HG02973 (cell line): ENCODE data around the gene MYO7B.

Experiments used
- ATAC-seq: cut with Tn5 transposase; IDR thresholded peaks from one replicate; pipeline ENCODE4 v1.9.1; 2021; ENCODE audit warnings: moderate library complexity; ENCODE audit not compliant: unreplicated experiment

MYO7B gene

DNA sequence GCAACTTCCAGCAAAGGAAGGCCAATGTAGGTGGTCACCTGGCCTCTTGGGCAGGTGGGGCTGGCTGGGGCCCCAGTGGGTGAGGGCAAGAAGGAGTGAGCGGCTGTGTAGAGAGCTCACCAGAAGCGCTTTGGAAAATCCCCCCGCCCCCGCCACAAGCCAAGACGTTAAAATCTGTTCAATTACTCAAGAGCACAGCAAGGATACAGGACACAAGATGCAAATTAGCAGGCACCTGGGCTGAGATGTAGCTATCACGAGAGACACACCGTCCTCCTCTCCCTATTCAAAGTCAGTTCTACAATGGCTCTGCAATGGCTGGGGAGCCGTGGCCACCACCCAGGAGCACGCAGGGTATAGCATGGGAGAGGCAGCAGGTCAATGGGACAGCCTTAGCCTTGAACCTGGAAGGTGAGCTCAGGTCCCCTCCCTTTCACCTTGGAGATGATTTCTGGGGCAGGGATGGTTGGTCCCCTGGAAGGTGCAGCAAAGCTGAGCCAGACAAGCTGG is 72.0 kb downstream of the MYO7B start:
- ATAC-seq = no peak

DNA sequence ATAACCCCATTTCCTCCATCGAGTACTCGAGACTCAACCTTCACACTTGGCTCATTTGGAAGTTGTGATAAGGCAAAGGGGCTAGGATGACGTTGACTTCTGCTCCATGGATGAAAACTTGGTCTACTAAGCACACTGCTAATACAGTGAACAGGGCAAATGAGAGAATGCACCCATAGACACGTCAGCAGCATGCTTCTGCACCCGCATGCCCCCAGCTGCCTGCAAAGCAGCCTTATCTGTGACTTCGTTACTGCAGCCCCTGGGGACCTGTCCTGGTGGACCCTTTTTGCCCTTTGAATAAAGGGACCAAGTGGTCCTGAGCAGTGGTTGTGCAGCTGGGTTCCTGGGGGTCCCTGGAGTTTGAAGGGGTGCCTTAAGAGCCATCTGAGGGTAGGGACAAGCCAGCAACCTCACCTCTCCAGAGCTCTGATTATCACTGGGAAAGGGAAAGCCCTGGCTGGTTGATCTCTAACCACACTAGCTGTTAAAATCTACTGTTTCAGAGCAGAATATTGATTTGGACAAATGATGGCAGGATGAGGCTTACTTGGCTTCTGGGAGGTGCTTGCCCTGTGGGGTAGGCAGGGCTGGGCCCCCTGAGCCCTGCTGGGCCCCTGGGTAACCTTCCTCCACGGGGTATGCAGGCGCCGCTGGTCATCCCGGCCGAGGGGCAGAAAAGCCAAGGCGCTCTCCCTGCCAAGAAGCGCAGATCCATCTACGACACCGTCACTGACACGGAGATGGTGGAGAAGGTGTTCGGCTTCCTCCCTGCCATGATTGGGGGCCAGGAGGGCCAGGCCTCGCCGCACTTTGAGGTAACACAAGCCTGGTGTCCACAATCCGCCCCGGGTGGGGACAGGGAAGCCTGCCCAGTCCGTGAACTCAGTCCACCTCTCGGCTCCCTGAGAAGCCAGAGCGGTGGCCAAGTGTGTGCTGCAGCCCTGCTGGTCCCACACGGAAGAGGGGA is 72.9 kb downstream of the MYO7B start:
- no peak for ATAC-seq

DNA sequence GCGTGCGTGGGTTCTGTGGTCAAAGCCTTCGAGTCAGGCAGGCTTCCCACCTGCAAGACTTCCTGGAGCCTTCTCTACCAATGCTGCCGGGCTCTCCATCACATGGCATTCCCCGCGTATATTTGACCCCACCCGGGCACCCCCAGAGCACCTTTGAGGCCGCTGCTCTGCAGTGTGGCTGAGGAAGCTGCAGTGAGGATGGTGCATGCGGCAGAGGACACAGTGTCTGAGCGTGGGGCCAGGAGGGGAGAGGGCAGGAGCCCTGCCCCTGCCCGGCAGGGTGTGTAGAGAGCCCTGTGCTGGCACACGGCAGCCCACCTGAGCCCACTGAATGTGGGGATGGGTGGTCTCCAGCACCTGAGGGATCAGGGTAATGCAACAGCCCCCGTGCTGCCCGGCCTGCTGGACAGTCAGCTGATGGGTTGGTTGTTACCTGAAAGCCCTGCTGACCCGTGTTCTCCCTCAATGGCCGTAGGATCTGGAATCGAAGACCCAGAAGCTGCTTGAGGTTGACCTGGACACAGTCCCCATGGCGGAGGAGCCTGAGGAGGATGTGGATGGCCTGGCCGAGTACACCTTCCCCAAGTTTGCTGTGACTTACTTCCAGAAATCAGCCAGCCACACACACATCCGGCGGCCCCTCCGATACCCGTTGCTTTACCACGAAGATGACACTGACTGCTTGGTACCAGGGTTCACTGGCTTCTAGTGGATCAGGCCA is 73.7 kb downstream of the MYO7B start:
- no peak for ATAC-seq

DNA sequence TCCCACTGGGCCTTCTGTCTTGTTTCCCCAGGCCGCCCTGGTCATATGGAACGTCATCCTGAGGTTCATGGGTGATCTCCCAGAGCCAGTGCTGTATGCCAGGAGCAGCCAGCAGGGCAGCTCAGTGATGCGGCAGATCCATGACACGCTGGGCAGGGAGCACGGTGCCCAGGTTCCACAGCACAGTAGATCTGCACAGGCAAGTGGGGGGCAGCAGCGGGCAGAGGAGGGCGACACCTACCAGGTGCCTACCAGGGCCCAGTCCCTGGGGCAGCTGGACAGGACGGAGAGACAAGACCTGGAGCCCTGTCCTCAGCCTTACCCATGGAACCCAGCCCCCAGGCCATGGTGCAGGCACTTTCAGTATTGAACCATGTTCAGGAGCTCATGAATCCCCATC is 74.3 kb downstream of the MYO7B start:
- no peak for ATAC-seq

DNA sequence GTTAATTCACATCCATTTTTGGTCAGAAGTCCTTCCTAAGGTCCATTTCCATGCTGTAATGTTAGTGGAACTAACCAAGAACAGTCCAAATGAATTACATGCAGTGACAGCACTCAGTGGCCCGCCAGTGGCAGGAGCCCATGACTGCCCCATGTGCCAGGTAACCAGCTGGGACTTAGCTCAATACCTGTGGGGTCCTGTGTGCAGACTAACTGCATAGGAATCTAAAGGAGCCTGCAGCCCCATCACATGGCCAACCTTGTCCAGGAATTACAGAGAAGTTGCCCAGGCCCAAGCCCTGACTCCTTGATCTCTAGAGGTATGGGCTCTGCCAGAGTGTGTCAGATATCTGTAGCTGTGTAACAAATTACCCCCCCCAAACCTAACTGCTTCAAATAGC is 75.1 kb downstream of the MYO7B start:
- ATAC-seq = no peak

DNA sequence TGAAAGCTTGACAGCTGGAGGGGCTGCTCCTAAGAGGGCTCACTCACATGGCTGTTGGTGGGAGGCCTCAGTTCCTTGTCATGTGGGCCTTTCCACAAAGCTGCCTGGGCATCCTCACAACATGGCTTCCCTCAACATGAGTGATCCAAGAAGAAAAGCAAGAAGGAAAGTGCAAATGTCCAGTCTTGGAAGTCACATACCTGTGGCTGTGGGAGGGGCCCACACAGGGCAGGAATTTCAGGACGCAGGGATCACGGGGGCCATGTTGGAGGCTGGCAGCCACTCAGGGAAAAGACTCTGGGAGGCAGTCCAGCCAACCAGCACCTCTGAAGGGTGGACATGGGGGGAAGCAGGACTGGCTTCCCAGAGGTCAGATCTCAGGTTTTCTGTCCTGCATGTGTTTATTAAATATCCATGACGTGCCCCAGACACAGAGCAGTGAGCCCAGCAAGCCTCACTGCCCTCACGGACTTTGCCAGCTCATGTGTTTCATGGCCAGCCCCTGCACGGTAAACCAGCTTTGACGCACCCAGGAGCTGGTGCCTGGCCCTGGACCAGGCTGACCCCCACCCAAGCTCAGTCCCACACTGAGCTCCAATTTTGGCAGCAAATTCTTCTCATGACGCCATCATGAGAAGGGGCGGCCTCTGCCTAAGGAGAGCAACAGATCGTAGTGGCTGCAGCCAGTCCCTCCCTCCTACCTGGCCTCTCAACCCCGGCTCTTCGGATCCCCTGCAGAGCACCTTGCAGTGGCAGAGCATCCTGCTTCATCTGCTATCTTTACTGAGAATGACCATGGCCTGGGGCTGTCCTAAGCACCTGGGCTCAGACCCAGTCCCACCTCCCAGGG is 75.8 kb downstream of the MYO7B start:
- ATAC-seq = no peak

DNA sequence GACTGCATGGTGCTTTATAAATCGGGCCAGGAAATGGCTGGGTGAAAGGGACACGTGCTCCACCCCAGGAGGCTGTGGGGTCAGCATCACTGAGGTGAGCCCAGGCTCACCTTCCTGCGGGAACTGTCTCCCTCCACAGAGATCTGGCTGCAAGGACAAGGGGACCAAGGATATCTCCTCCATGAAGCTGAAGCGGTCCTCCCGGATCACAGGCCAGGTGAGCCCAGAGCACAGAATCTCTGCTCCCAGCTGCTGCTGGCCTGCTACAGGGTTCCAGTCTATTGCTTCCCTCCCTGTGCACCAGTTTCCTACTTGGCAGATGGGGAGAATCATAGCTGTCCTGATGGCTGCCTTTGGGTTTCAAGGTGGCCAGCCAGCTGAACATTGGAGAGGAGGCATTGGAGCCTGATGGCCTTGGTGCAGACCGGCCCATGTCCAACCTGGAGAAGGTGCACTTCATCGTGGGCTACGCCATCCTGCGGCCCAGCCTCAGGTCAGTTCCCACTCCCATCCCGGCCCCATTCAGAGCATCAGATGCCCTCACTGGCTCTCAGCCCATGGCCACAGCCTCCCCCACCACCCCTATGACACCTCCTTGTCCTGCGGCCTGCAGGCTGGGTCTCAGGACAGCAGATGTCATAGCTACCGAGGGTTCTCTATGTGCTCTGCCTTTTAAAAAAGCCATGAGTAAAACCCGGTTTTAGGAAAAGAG is 76.8 kb downstream of the MYO7B start:
- ATAC-seq = no peak

DNA sequence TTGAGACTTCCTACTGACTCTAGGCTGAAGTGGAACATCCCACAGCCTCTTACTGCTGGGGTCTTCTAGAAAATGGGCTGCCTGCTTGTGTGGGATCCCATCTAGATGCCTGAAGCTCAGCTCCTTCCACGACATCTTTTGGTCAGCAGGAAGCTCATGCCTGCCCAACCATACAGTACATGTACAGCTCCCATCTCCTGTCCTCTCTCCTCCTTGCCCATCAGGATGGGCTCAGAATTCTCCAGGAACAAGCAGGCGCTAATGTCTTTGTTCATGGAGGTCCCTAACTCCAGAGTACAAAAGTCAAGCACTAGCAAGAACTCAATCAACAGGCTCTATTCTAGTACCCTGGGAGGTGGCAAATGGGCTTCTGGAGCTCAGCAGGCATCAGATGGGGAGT is 78.8 kb downstream of the MYO7B start:
- no peak for ATAC-seq

DNA sequence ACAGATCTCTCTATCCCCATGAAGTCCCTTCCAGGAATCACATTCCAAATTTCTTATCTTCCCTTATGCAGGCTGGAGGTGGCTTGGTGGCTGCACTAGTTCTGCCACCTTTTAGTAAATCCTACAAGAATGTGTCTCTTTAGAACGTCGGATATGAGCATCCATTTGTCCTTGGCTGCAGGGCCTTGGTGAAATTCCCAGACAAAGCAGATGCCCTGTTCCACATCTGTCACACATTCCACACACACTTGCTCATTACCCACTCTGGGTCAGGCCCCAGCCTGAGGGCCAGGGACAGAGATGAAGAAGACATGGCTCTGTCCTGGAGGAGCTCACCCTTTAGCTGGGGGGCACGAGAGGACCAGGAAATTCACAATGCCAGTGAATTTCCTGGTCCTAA is 79.2 kb downstream of the MYO7B start:
- no peak for ATAC-seq

DNA sequence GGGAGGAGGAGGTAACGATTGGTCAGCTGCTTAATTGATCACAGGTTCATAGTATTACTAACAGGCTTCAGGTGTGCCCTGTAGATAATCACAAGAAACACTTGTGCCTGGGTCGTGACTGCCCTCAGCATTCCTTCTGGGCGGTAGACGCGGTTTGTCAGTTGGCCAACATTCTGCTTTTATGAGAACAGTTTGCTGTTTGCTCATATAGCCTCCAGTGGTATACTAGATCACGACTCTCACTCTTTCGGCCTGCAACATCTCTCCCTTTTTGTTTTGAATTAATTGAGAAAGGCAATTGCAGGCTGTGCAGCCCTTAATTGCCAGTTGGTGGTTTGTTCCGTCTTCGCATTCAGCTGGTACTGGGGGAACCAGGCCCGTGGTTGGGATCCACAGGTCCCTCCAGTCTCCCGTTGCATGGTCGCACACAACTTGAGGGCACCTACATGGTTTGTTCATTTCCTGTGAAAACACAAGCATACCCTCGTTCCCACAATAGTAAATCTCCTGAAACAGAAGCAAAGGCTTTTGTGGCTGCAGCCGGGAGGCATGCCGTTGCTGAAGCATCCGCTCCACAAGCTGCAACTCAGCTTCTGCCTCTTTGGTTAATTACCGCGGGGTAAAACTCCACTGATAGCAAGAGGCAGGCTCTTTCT is 80.2 kb downstream of the MYO7B start:
- no peak for ATAC-seq

DNA sequence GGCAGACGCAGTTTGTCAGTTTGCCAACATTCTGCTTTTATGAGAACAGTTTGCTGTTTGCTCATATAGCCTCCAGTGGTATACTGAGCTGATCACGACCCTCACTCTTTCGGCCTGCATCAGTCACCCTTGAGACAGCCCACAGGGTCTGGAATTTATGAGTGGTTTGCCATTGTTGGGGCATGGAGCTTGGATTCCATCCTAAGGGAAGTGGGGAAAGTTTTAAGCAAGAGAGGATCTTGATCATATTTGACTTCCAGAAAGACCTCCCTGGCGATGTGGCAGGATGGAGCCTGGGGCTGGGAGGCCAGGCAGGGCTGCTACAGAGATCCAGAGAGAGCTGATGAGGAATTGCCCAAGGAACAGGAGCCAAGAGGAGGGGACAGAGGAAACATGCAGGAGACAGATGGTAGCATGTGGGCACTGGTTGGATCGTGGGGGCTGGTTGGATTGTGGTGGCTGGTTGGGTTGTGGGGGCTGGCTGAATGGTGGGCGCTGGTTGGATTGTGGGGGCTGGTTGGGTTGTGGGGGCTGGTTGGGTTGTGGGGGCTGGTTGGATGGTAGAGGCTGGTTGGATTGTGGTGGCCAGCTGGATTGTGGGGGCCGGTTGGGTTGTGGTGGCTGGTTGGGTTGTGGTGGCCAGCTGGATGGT is 83.2 kb downstream of the MYO7B start:
- no peak for ATAC-seq

DNA sequence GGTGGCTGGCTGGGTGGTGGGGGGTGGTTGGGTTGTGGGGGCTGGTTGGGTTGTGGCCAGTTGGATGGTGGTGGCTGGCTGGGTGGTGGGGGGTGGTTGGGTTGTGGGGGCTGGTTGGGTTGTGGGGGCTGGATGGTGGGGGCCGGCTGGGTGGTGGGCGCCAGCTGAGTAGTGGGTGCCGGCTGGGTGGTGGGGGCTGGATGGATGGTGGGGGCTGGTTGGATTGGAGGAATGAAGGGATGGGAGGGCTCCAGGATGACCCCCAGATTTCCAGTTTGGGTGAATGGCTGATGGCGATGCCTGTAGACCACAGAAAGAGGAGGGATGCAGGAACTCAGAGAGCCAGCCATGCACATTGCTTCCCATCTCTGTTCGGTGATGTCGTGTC is 83.7 kb downstream of the MYO7B start:
- no peak for ATAC-seq

DNA sequence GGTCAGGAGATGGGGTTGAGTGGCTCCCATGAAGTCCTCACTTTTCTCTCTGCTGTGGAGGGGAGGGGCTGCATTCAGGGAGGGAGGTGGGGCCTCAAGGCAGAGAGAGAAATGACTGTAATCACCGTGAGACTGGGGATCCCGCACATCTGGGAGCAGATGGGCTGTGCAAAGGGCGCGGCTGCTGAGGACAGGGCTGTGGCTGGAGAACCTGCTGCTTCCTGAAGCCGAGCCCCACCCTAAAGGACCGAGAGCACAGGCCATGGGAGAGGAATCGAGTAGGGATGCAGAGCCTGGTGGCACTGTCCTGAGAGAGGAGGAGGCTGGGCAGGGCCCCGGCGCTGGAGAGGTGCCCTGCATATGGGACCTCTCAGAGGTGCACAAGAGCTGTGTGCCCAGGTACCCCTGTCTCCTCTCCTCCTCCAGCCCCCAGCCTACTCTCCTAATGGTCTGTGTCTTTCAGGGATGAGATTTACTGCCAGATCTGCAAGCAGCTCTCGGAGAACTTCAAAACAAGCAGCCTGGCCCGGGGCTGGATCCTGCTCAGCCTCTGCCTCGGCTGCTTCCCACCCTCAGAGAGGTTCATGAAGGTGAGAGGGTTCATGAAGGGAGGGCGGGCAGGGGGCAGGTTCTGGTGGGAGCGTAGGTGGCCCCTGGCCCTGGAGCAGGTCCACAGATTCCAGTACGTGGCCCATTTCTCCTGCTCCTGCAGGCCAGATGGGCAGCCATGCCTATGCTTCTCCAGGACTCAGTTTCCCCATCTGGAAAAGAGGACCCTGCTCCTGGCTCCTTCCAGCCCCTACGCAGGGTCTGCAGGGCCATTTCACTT is 84.6 kb downstream of the MYO7B start:
- no peak for ATAC-seq

DNA sequence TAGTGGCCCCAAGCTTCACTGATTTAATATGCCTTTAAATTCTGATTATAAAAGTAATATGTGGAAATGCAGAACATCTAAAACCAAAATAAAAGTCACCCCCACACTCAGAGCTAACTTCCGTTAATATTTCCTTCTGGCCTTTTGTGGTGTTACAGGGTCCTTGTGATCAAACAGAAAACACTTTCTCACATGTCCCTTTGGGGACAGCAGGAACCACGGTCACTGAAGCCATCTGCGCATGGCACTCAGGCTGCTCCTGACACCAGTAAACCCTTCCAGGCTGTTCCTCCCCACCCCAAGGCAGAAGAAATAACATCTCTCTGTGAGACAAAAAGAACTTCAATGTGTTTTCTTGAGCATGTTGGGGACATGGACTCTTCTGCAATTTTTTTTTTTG is 85.4 kb downstream of the MYO7B start:
- no peak for ATAC-seq

DNA sequence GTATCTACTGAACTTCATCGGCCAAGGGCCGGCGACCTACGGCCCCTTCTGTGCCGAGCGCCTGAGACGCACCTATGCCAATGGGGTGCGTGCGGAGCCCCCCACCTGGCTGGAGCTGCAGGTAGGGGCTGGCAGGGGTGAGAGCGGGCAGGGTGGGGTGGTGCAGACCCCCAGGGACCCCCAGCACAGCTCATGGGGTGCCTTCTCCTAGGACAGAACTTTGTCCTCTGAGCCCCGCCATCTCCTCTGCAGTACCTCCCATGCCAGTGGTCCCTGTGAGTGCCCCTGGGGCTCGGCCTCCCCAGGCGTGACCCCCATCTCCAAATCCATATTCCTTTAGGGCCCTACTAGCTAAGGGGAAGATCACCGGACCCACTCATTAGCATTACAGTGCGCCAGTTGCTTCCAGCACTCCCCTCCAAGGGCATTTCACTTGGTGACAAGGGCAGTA is 86.5 kb downstream of the MYO7B start:
- ATAC-seq = no peak

DNA sequence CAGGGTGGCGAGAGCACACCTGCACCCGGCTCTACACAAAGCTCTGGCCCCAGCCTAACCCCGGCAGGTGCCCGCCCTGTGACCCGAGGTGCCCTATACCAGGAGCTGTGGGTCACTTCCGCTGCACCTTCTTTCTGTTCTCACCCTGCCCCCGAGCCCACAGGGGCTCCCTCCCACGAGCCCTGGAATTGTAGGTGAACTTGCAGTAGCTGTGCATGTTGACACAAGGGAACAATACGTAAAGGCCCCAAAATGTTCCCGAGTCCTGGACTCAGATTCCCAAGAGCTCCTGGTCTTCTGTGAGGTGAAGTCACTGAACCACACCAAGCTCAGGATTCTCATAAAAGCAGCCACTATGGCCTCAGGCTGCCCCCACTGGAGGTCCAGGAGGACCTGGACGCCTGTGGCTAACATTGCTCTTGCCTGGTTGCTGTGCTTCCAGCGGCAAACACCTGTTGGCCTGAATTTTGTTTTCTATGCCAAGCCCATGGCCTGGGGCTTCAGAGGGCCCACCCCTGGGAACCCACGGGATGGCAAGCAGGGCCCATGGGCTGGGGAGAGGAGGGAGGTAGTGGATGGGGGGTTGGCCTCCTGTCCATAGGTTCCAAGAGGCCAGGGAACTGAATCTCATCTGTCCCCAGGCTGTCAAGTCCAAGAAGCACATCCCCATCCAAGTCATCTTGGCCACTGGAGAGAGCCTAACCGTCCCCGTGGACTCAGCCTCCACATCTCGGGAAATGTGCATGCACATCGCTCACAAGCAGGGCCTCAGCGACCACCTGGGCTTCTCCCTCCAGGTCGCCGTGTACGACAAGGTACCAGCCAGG is 87.3 kb downstream of the MYO7B start:
- ATAC-seq = no peak
